Stomach (tissue), 4 donors: ENCODE results near the gene ACVRL1.

Experiments used
- POLR2A ChIP-seq, 4 donors: fragments of 450-650 bp; IDR thresholded peaks; one replicate each; pipeline ENCODE4 v1.6.1; 2016; ENCODE audit warnings: antibody characterized with exemption in 4 of 4, control low read depth in 2 of 4, mild to moderate bottlenecking in 1 of 4, moderate library complexity in 1 of 4
- POLR2AphosphoS5 ChIP-seq, 3 donors: sonication (generic); formaldehyde crosslinking; IDR thresholded peaks; one replicate each; pipeline ENCODE4 v1.6.1; 2016; ENCODE audit warnings: antibody characterized with exemption in 3 of 3
- TF ChIP-seq, protein P1 (sequence below), 7 experiments: fragments of 450-650 bp in 4 of 7; fragments of 200-600 bp in 3 of 7; sonication (generic) in 3 of 7; IDR thresholded peaks; one replicate each; pipeline ENCODE4 v1.5.1; 2016 to 2019; ENCODE audit warnings: antibody characterized with exemption in 7 of 7, control low read depth in 2 of 7, mild to moderate bottlenecking in 1 of 7

DNA sequence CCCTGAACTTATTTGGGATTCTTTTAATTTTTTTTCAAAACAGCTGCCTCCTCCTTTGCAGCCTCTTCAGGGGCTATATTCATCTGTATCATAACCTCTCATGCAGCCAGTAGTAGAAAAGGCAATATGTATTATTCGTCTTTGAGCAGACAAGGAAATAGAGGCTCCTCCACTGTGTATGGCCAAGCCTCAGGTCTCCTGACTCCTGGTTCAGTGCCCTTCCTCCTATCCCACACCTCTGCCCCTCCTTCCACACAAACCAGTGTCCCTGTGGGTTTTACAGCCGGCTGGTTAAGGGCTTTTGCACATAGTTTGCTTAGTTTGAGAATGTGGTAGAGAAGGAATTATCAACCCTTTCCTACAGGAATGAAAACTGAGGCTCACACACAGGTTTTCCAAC is 8.8 kb upstream of the ACVRL1 start:
- TF ChIP-seq POLR2AphosphoS5 (IDR thresholded peaks at IDR 0.05) (no peak), POLR2A (IDR thresholded peaks at IDR 0.05) (no peak)
- TF ChIP-seq, protein P1, sequence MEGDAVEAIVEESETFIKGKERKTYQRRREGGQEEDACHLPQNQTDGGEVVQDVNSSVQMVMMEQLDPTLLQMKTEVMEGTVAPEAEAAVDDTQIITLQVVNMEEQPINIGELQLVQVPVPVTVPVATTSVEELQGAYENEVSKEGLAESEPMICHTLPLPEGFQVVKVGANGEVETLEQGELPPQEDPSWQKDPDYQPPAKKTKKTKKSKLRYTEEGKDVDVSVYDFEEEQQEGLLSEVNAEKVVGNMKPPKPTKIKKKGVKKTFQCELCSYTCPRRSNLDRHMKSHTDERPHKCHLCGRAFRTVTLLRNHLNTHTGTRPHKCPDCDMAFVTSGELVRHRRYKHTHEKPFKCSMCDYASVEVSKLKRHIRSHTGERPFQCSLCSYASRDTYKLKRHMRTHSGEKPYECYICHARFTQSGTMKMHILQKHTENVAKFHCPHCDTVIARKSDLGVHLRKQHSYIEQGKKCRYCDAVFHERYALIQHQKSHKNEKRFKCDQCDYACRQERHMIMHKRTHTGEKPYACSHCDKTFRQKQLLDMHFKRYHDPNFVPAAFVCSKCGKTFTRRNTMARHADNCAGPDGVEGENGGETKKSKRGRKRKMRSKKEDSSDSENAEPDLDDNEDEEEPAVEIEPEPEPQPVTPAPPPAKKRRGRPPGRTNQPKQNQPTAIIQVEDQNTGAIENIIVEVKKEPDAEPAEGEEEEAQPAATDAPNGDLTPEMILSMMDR (IDR thresholded peaks at IDR 0.05): no peak
